SH-SY5Y (cell line): ENCODE data around the gene POU5F1.

Source experiments
- GATA2 ChIP-seq: IDR thresholded peaks from 2 replicates; pipeline ENCODE4 v1.6.1; 2011; ENCODE audit warnings: mild to moderate bottlenecking, low read depth, low read length
- GATA3 ChIP-seq: IDR thresholded peaks from 2 replicates; pipeline ENCODE4 v1.6.1; 2011; ENCODE audit warnings: low read depth, mild to moderate bottlenecking, low read length, moderate library complexity

DNA sequence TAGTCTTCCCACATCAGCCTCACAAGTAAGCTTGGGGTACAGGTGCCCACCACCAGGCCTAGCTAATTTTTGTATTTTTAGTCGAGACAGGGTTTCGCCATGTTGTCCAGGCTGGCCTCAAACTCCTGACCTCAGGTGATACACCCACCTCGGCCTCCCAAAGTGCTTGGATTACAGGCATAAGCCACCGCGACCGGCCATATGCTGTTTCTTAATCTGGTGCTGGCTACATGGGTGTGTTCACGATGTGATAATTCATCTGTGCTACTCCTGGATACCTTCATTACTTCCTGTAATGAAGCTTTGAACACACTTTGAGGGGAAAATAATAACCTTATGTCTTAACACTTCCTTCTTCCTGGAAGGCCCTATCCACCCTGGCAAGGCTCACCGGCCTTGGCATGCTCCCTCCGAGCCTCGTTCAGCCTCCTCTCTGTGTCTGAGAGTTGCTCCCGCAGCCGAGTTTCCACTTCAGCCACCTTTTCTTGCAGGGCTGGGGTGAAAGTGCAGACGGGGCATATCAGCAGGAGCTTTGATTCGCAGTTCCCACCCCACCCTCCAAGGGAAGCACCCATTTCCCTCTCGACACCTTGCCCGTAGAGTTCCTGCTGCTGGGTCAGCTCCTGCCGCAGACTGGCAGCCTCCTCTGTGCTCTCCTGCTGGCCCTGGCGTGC is 26.0 kb downstream of the POU5F1 start:
- TF ChIP-seq GATA3 (no peak), GATA2 (no peak)
